ENCODE results near the gene UBA52. TPM values are rescaled to one million over a fixed set of nuclear protein-coding genes. Genes with fewer than 3 reads are reported as not detected.

Gene UBA52
- total and polyA plus RNA-seq, 11 donors, result 336 to 944 (median 716) TPM

DNA sequence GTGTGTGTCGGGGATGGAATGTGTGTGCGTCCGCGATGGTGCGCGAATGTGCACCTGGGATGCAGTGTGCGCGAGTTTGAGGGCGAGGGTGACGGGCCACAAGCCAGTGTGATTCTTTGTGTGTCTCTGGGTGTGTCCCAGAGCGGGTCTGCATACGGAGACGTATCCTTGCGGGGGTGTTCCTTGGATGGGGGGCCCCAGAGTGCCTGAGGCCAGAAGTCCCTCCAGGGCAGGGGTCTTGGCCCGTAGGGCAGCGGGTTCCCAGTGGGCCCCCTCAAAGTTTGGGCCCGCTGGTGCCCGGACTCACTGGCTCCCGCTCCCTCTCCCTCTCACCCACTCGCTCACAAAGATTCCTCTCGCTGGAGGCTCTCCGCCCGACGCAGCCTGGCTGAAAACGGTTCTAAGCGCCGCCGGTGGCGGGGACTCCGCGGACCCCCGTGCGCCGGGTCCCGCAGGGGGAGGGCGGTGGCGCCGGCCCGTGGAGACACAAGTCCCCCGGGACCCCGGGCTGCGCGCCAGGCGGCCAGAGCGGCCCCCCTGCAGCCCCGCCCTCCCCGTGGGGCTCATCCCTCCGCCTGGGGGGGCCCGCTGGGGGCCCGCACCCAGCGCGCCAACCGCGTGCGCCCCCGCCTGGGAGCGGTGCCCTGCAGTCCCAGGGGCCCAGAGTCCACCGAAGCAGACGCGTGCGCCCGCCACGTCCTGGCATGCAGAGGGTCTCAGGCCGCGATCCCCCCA is 34.1 kb downstream of the UBA52 start:
- H3K27me3 ChIP-seq, result peaks cover 36 to 94% (median 76%) of the 10 kb centered on the region in 9 donors
- WGBS, 4 donors, result 1 to 3% (median 2%) methylated on average over 25 to 65 of the region's 65 CpGs
- no peak for DNase-seq
- no peaks in the 10 kb centered on the region for H3K9me3 ChIP-seq
- TF ChIP-seq POLR2A (IDR thresholded peaks at IDR 0.05), result no peak
- TF ChIP-seq, protein P1, sequence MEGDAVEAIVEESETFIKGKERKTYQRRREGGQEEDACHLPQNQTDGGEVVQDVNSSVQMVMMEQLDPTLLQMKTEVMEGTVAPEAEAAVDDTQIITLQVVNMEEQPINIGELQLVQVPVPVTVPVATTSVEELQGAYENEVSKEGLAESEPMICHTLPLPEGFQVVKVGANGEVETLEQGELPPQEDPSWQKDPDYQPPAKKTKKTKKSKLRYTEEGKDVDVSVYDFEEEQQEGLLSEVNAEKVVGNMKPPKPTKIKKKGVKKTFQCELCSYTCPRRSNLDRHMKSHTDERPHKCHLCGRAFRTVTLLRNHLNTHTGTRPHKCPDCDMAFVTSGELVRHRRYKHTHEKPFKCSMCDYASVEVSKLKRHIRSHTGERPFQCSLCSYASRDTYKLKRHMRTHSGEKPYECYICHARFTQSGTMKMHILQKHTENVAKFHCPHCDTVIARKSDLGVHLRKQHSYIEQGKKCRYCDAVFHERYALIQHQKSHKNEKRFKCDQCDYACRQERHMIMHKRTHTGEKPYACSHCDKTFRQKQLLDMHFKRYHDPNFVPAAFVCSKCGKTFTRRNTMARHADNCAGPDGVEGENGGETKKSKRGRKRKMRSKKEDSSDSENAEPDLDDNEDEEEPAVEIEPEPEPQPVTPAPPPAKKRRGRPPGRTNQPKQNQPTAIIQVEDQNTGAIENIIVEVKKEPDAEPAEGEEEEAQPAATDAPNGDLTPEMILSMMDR (IDR thresholded peaks at IDR 0.05), result no peak
- intact Hi-C loops (cut with DNase I), result no loop called here
- peaks cover 0 to 47% (median 17%) of the 10 kb centered on the region in 12 donors for H3K4me1 ChIP-seq
- peak overlapping the region in 9 of 12 donors; percentile 7 to 51 (median 42) for H3K4me3 ChIP-seq
- no peak for ATAC-seq
- peak overlapping the region in 2 of 12 donors; percentile 13 to 15 for H3K27ac ChIP-seq
- H3K36me3 ChIP-seq, result no peaks in the 10 kb centered on the region

DNA sequence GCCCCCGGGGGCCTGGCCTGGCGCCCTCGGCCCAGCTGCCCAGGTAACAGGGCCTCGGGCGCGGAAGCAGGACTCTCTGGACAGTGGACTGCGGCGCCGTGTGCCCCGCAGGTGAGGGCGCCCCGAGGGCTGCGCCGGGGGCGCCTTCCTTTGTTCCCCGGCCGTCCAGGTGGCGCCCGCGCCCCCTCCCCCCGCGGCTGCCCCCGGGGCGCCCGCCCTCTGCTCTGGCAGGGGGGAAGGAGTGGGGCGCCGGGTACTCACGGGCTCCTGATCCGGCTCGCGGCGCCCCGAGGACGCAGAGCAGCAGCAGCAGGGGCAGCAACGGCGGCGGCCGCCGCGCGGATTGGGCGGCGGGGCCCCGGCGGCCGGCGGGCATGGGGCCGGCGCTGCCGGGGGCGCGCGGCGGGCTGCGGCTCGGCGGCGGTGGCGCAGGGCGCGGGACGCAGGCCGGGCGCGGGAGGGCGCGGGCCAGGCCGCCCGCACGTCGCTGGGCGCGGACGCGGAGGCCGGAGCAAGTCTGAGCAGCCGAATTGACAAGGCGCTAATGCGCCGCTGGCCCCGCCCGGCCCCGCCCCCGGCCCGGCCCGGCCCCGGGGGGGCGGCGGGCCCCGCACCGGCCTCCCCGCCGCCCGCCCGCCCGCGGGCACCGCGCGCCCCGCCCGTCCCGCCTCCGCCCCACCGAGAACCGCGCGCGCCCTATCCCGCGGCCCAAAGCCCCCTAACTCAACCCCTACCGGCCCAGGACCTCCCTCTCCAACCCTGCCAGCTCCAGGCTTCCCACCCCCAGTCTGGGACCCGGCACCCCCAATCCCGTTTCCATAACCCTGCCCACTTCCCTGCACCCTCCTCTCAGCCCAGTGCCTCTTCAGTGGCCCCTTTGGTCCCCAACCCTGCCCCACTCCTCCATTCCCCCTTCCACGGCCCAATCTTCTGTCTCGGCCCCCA is 34.9 kb downstream of the UBA52 start, which contains the start of gene CRLF1:
CRLF1 (minus strand) TSS at position 519 of the 945 bp plus-strand sequence; CDS start at position 376, 143 bp downstream.
- ATAC-seq (peak in 1 of 4 donors; percentile 11), DNase-seq (no peak)
- H3K36me3 ChIP-seq, result no peaks in the 10 kb centered on the region
- WGBS, 4 donors, result 1 to 3% (median 2%) methylated on average over 11 to 108 of the region's 116 CpGs
- no peaks in the 10 kb centered on the region for H3K9me3 ChIP-seq
- peak within 1 kb of the TSS in 10 of 12 donors; percentile 7 to 51 (median 40) for H3K4me3 ChIP-seq
- H3K4me1 ChIP-seq, result peaks cover 0 to 56% (median 25%) of the 10 kb centered on the region in 12 donors
- peak within 1 kb of the TSS in 2 of 12 donors; percentile 7 to 13 for H3K27ac ChIP-seq
- H3K27me3 ChIP-seq, result peaks cover 41 to 95% (median 82%) of the 10 kb centered on the region in 9 donors
- TF ChIP-seq, protein P1 (IDR thresholded peaks at IDR 0.05), result no peak
- TF ChIP-seq POLR2A (IDR thresholded peaks at IDR 0.05), result no peak
- intact Hi-C loops (cut with DNase I), result no loop called here

DNA sequence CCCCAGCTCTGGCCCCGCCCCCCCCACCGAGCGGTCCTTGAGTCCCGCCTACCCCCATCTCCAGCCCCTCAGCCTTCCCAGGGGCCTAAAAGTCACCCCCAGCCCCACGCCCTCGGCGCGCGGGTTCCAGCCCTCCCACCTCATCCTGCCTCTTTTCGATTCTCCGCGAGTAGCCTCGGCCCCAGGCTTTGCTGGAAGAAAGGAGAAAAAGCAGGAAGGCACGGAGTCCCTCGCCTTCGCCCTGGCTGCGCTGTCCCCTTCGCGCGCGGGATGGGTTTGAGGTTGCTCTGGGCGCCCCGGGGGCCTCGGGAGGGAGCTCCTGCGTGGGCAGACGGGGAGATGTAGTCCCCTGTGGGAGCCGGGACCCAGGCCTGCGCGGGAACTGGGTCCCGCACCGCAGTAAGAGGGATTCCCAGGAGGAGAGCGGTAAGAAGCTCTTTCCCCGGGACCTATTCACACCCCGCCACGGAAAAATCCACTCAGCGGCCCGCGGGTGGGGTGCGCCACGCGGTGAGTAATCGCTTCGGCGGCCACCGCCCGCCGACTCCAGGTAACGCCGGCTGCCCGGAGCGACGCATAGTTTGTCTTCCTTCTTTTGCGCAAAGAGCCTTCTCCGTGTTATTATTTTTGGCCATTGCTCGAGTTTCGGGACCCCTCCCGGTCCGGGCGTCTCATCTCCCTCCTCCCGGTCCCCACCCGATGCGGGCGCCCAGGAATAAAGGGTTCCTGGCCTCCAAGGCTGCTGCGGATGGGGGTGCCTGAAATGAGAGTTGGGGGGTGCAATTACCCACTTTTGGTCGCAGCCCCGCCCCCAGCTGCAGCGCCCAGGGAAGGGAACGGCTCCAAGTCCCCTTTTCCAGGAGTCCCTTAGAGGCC is 35.8 kb downstream of the UBA52 start:
- no peaks in the 10 kb centered on the region for H3K9me3 ChIP-seq
- peaks cover 0 to 65% (median 33%) of the 10 kb centered on the region in 12 donors for H3K4me1 ChIP-seq
- 1 to 2% (median 2%) methylated on average over 53 to 68 of the region's 68 CpGs for WGBS, 4 donors
- TF ChIP-seq POLR2A (IDR thresholded peaks at IDR 0.05), result no peak
- TF ChIP-seq, protein P1 (IDR thresholded peaks at IDR 0.05), result no peak
- DNase-seq (no peak), ATAC-seq (peak in 2 of 4 donors; percentile 7 to 35)
- peaks cover 50 to 95% (median 90%) of the 10 kb centered on the region in 9 donors for H3K27me3 ChIP-seq
- intact Hi-C loops (cut with DNase I), result no loop called here
- no peak overlapping the region for H3K27ac ChIP-seq
- no peaks in the 10 kb centered on the region for H3K36me3 ChIP-seq
- peak overlapping the region in 8 of 12 donors; percentile 15 to 51 (median 36) for H3K4me3 ChIP-seq
